Measurements from ENCODE around the gene ATRIP. TPM values are rescaled to one million over a fixed set of nuclear protein-coding genes. Genes with fewer than 3 reads are reported as not detected.

Gene ATRIP
- total RNA-seq, 1 experiment from 2014 or later, result 12.8 TPM

- H3K4me1 ChIP-seq, result no peaks in the 10 kb centered on the region
- no peak for DNase-seq
- no peaks in the 10 kb centered on the region; the same call in 1 of the 2 replicates for H3K36me3 ChIP-seq
- no peaks in the 10 kb centered on the region for H3K9me3 ChIP-seq (replicated peaks)
- no peak overlapping the region for H3K27ac ChIP-seq
- H3K27me3 ChIP-seq, result no peaks in the 10 kb centered on the region
- H3K4me3 ChIP-seq, result no peak overlapping the region
Observed at GRCh38 chr3:48433472-48434118, 12.9 kb upstream of the ATRIP start.

DNA sequence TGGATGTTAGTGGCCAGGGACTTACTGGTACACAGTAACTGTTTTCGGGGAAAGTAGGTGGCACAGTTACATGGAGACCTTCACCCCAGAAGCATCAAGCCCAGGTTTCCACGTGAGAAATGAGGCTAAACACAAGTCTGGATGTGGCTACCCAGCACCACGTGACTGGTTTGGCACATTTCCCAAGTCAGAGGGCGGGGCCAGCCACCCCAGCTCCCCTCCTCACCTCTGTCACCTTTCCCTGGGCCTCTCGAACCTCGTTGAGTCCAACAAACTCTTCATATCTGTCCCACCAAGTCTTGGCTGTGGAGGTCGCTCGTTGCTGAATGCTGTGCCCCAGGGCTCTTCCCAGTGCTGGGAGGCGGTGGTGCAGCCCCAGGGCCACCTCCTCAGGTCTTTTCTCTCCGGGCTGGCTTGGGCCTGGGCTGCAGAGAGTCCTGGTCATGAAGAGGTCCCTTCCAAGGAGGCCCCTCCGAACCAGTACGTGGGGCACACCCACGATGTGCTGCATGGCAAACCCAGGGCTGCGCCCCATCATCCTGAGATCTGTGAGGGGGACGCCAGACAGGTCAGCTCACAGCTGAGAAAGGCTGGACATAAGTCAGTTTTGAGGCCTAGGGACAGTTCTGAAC lies 11.8 kb upstream of the ATRIP start:
- DNase-seq, result no peak
- Histone ChIP-seq H3K27ac (no peak overlapping the region), H3K27me3 (no peaks in the 10 kb centered on the region), H3K4me1 (no peaks in the 10 kb centered on the region), H3K9me3 (replicated peaks) (no peaks in the 10 kb centered on the region), H3K4me3 (no peak overlapping the region), H3K36me3 (no peaks in the 10 kb centered on the region; the same call in 1 of the 2 replicates)

DNA sequence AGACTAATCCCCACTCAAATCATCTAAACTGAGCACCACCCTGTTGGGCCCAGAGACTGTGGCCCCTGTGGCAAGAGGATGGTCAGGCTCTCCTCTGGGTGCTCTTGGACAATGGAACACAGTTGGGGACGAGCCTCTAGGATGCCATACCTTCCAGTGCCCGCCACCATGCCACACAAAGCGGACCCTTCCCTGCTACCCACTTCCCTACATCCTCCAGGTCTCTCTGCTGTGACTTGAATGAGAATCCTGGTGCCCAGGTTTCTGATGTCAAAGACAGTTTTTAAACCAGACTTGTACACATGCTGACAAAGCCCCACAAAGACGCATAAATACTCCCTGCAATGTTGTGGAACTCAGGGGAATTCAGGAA lies 11.3 kb upstream of the ATRIP start:
- no peaks in the 10 kb centered on the region for H3K27me3 ChIP-seq
- DNase-seq, result no peak
- no peak overlapping the region for H3K27ac ChIP-seq
- H3K36me3 ChIP-seq, result no peaks in the 10 kb centered on the region; the same call in 1 of the 2 replicates
- H3K4me1 ChIP-seq, result no peaks in the 10 kb centered on the region
- H3K4me3 ChIP-seq, result no peak overlapping the region
- no peaks in the 10 kb centered on the region for H3K9me3 ChIP-seq (replicated peaks)

- no peak overlapping the region for H3K4me3 ChIP-seq
- H3K4me1 ChIP-seq, result no peaks in the 10 kb centered on the region
- H3K27me3 ChIP-seq, result no peaks in the 10 kb centered on the region
- H3K27ac ChIP-seq, result no peak overlapping the region
- no peaks in the 10 kb centered on the region for H3K9me3 ChIP-seq (replicated peaks)
- DNase-seq, result peak; percentile 77 to 92
- H3K36me3 ChIP-seq, result no peaks in the 10 kb centered on the region; the same call in 1 of the 2 replicates
Observed at GRCh38 chr3:48435774-48436476, 10.6 kb upstream of the ATRIP start.

DNA sequence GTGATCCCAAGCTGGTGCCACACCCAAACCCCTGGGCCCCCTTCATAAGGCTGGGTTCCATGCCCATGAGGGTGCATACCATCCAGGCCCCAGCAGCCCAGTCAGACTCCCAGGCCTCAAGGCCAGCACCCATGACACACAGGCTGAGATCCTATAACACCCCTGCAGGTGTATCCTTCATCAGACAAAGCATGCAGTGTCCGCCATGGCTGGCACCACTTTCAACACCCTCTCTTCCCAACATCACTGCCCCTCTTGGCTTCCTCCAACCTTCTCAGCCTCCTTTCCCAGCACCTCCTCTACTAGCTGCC lies 10.1 kb upstream of the ATRIP start:
- no peak for DNase-seq
- Histone ChIP-seq H3K27ac (no peak overlapping the region), H3K4me1 (0 out of 2 replicates have a peak, but pooled peaks cover under 1% of the 10 kb centered on the region), H3K4me3 (no peak overlapping the region), H3K9me3 (replicated peaks) (no peaks in the 10 kb centered on the region), H3K36me3 (peaks cover under 1% of the 10 kb centered on the region), H3K27me3 (no peaks in the 10 kb centered on the region)

DNA sequence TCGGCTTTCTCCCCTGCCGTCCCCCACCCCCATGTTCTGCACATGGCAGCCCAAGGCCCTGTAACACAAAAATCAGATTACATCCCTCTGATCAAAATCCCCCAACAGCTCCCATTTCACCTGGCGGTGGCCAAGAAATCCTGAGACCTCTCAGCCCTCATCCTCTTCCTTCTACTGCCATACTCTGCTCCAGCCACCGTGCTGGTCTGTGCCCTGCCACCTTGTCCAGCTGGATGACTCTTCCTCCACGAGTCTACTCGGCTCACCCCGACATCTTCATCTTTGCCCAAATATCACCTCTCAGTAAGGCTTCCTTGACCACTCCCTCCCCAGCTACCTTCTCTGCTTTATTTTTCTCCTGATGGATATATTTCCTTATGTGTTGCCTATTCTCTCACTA lies 9.7 kb upstream of the ATRIP start:
- H3K27me3 ChIP-seq, result no peaks in the 10 kb centered on the region
- no peaks in the 10 kb centered on the region for H3K9me3 ChIP-seq (replicated peaks)
- no peak for DNase-seq
- H3K4me1 ChIP-seq, result peaks cover 5% of the 10 kb centered on the region; the same call in 1 of the 2 replicates
- H3K36me3 ChIP-seq, result peaks cover 5% of the 10 kb centered on the region
- no peak overlapping the region for H3K27ac ChIP-seq
- H3K4me3 ChIP-seq, result no peak overlapping the region

DNA sequence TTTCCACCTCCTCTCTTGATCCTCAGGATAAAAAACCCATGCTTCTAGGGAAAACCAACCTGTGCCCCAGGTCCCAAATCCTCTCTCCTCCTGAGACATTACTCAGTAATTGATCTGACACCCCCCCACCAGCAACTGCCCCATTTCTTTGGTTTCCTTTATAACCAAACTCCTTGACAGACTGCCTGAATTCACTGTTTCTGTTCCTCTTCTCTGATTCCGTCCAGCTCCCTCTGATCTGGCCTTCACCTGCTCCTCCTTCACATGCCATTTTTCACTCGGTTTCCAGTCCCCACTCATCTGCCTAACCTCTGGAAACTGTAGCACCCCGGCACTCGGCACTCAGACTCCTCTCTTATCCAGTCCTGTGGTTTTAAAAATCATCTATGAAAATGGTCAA lies 8.7 kb upstream of the ATRIP start:
- Histone ChIP-seq H3K27ac (no peak overlapping the region), H3K4me1 (peaks cover 6% of the 10 kb centered on the region; the same call in 1 of the 2 replicates), H3K4me3 (no peak overlapping the region), H3K36me3 (peaks cover 9% of the 10 kb centered on the region), H3K9me3 (replicated peaks) (no peaks in the 10 kb centered on the region), H3K27me3 (no peaks in the 10 kb centered on the region)
- no peak for DNase-seq

DNA sequence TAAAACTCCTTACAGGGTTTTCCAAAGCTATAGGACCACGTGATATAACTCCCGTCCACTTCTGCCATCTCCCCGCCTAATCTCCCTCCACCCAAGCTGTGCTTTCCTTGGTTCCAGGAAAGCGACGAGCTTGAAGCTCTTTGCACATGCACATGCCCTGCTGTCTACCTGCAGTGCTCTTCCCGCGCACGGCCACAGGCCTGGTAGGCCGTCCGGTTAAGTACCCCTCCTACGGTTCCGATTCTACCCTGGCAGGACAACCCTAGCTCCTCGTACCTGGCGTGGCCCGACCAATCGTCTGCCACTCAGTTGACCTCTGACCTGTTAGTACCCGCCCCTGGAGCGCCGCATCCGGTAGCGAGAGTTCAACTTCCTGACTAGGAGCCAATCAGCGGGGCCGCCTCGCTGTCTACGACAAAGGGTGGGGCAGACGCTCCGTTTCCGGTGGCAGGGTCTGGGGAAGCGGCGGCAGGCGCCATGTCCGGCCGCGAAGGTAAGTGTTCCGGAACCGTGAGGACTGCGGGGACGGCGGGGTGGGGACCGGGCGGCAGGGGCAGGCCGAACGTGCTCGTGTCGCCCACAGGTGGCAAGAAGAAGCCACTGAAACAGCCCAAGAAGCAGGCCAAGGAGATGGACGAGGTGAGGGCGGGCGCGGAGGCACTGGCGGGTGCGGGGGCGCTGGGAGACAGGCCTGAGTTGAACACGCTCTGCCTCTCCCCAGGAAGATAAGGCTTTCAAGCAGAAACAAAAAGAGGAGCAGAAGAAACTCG lies 6.5 kb upstream of the ATRIP start, which contains the start of the genes CCDC51 and TMA7:
Gene CCDC51 (minus strand): TSS at position 300 of the 770 bp plus-strand sequence. CDS start 4,991 bp downstream, outside the sequence.
Gene TMA7 (plus strand): TSS at position 438 of the 770 bp plus-strand sequence. CDS start 40 bp downstream, at position 478.
- Histone ChIP-seq H3K4me3 (peak within 1 kb of the TSS; percentile 67), H3K36me3 (peaks cover 22% of the 10 kb centered on the region), H3K4me1 (peaks cover 6% of the 10 kb centered on the region; the same call in 1 of the 2 replicates), H3K27ac (peak within 1 kb of the TSS; percentile 50; the same call in 1 of the 2 replicates), H3K9me3 (replicated peaks) (no peaks in the 10 kb centered on the region), H3K27me3 (no peaks in the 10 kb centered on the region)
- peak; percentile 97 for DNase-seq

DNA sequence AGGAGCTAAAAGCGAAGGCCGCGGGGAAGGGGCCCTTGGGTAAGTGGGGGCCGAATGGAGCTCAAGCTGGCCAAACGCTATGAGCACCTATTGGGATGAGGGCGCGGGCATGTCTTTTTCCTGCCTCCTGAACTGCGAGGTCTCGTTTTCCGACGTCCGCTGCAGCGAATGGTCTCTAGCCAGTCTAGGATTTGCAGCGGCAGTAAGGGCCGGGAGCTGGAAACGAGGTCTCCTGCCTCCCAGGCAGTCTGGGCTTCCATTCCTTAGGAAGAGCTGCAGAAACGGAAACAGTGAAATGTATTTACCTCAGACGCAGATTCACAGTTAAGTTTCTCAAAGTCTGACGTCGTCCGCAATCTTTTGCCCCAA lies 6.0 kb upstream of the ATRIP start:
- Histone ChIP-seq H3K27ac (peak overlapping the region; percentile 50; the same call in 1 of the 2 replicates), H3K36me3 (peaks cover 22% of the 10 kb centered on the region), H3K9me3 (replicated peaks) (no peaks in the 10 kb centered on the region), H3K4me3 (peak overlapping the region; percentile 67), H3K27me3 (no peaks in the 10 kb centered on the region), H3K4me1 (peaks cover 6% of the 10 kb centered on the region; the same call in 1 of the 2 replicates)
- DNase-seq, result peak in 1 of 2 experiments; percentile 32

- no peak overlapping the region for H3K4me3 ChIP-seq
- H3K27ac ChIP-seq, result no peak overlapping the region
- no peak for DNase-seq
- H3K4me1 ChIP-seq, result peaks cover 6% of the 10 kb centered on the region; the same call in 1 of the 2 replicates
- H3K27me3 ChIP-seq, result no peaks in the 10 kb centered on the region
- H3K9me3 ChIP-seq (replicated peaks), result no peaks in the 10 kb centered on the region
- peaks cover 22% of the 10 kb centered on the region for H3K36me3 ChIP-seq
Observed at GRCh38 chr3:48441940-48442339, 4.6 kb upstream of the ATRIP start.

- no peaks in the 10 kb centered on the region for H3K27me3 ChIP-seq
- DNase-seq, result no peak
- peaks cover 27% of the 10 kb centered on the region for H3K36me3 ChIP-seq
- H3K27ac ChIP-seq, result no peak overlapping the region
- no peak overlapping the region; the same call in 1 of the 2 replicates for H3K4me3 ChIP-seq
- H3K9me3 ChIP-seq (replicated peaks), result no peaks in the 10 kb centered on the region
- H3K4me1 ChIP-seq, result peaks cover 9% of the 10 kb centered on the region; the same call in 1 of the 2 replicates
Observed at GRCh38 chr3:48445277-48445882, 1.2 kb upstream of the ATRIP start.

- H3K27me3 ChIP-seq, result no peaks in the 10 kb centered on the region
- peaks cover 27% of the 10 kb centered on the region for H3K36me3 ChIP-seq
- peak overlapping the region; percentile 32; the same call in 1 of the 2 replicates for H3K27ac ChIP-seq
- H3K4me1 ChIP-seq, result peaks cover 9% of the 10 kb centered on the region; the same call in 1 of the 2 replicates
- H3K4me3 ChIP-seq, result peak overlapping the region; percentile 87
- no peaks in the 10 kb centered on the region for H3K9me3 ChIP-seq (replicated peaks)
- DNase-seq, result no peak
Observed at GRCh38 chr3:48446043-48446424, 503 bp upstream of the ATRIP start.

- peaks cover 3% of the 10 kb centered on the region; the same call in 1 of the 2 replicates for H3K4me1 ChIP-seq
- H3K4me3 ChIP-seq, result no peak overlapping the region
- no peaks in the 10 kb centered on the region for H3K9me3 ChIP-seq (replicated peaks)
- no peaks in the 10 kb centered on the region for H3K27me3 ChIP-seq
- no peak for DNase-seq
- H3K36me3 ChIP-seq, result peaks cover 22% of the 10 kb centered on the region
- no peak overlapping the region for H3K27ac ChIP-seq
Observed at GRCh38 chr3:48451270-48451669, 4.7 kb downstream of the ATRIP start.

DNA sequence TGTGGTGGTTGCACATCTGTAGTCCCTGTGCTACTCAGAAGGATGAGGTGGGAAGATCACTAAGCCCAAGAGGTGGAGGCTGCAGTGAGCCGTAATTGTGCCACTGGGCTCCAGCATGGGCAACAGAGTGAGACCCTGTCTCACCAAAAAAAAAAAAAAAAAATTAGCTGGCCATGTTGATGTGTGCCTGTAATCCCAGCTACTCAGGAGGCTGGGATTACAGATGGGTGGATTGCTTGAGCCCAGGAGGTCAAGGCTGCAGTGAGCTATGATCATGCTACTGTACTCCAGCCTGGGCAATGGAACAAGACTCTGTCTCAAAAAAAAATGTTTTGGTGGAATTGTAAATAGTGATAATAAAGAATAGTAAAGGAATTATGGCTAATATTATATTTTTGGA lies 9.9 kb downstream of the ATRIP start:
- no peak overlapping the region for H3K4me3 ChIP-seq
- no peaks in the 10 kb centered on the region for H3K9me3 ChIP-seq (replicated peaks)
- peaks cover 45% of the 10 kb centered on the region for H3K36me3 ChIP-seq
- DNase-seq, result no peak
- H3K4me1 ChIP-seq, result no peaks in the 10 kb centered on the region
- H3K27ac ChIP-seq, result no peak overlapping the region
- no peaks in the 10 kb centered on the region for H3K27me3 ChIP-seq

Measured in SJCRH30 (cell line).